KOPT-K1 (cell line): ENCODE measurements around the gene DNMT3L.
"Not testable (repeated sequence)": the region's sequence is repeated elsewhere in the genome, so short reads cannot be mapped to it uniquely, and the experiment has no call there.

Source experiments
- H3K27ac ChIP-seq: fragments of 200-600 bp; sonication (generic); 2 replicates; pipeline ENCODE4 v1.5.1; 2016; ENCODE audit warnings: antibody characterized with exemption, mild to moderate bottlenecking, low read depth, low read length; ENCODE audit not compliant: poor library complexity, severe bottlenecking
- H3K36me3 ChIP-seq: fragments of 200-600 bp; sonication (generic); 2 replicates; pipeline ENCODE4 v1.5.1; 2017; ENCODE audit warnings: antibody characterized with exemption, mild to moderate bottlenecking, low read length, moderate library complexity; ENCODE audit not compliant: insufficient read depth
- H3K9me3 ChIP-seq: fragments of 200-600 bp; sonication (generic); 2 replicates; pipeline ENCODE4 v1.5.1; 2017; ENCODE audit warnings: antibody characterized with exemption, low read length, mild to moderate bottlenecking; ENCODE audit not compliant: insufficient read depth, poor library complexity, severe bottlenecking

DNMT3L gene

DNA sequence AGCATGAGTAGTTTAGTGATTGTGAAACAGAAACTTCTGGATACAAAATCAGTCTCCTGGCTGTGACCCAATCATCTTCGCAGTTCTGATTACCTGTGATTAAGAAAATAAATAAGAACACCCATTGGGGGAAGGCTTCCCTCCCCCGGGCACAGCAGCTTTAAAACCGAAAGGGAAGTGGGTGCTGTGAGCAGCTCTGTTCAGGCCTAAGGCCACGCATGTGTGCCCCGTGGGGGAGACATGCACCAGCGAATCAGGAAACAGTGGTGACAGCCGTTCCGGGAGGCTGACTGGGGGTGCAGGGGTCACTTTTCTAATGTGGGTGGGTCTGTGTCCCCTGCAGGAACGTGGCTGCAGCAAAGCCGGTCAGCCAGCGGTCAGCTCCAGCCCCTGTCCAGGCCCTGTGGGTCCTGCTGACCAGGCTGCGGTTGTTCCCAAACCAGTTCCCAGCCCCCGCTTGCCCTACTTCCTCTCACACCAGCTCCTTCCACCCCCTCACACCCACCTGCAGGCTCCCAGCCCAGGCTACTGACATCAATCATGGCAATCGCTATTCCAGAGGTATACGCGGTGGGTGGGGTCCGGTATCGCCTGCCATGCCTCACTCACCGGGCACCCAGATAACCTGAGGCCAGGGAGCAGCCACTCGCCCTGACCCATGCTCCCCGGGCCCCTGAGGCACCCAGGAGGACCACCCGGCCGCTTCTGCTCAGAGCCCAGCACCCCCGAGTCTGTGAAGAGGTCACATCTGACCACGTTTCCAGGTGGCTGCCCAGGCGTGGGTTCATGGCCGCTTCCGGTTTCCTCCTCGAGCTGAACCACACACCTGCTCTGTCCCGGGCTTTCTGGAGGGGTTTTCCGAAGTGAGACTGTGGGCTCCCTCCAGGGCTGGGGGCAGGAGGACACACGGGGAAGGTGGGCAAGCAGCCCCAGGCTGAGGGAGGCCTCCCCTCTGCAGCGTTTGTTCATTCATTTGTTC, 54.7 kb downstream of the DNMT3L start:
- H3K36me3 ChIP-seq, H3K27ac ChIP-seq, H3K9me3 ChIP-seq: not testable (repeated sequence)

DNA sequence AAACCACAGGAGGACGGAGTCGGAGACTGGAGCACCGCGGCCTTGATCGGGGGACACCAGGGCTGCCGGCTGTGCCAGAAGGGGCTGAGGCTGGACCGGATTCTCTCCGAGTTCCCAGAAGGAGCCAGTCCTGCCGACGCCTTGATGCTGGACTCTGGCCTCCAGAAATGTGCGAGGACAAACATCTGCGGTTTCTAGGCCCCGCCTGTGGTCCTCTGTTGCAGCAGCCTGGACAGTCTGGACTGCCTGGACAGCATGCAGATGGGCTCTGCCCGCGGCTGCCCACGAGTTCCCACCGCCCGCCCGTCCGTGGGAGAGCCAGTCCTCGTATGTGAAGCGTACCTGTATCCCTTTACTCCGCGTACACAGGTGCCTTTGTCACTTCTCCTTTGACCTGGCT, 55.5 kb downstream of the DNMT3L start:
- not testable (repeated sequence) for H3K36me3 ChIP-seq, H3K27ac ChIP-seq, H3K9me3 ChIP-seq

DNA sequence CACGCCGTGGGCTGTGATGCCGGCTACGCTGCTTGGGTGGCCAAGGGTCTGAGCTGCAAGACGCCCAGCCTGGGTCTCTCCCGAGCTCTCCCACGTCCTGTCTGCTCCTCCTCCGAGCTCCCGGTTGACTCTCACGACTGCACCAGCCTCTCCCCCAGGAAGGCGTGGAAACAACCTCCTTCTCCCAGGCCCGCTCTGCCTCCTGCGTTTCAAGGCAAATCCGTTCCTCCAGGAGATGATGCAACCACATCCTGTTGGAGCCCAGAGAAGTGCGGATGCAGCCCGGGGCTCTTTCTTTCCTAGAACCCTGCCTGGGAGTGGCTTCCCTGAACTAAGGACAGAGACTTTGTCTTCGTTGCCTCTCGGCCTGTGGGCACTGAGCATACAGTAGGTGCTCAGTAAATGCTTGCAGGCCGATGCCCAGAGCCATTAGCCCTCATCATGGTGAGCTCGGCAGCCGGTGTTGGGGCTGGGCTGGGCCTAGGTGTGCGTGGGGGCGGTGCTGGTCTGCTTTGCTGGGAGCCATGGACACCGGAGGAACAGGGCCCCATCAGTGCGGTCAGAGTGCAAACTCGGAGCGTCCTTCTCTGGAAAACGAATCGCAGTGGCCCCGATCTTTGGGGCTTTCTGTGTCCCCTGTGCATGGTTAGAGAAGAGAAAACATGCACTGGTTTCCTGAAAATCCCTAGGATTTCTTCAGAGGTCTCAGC, 59.0 kb downstream of the DNMT3L start:
- H3K36me3 ChIP-seq, H3K27ac ChIP-seq: not testable (repeated sequence)

DNA sequence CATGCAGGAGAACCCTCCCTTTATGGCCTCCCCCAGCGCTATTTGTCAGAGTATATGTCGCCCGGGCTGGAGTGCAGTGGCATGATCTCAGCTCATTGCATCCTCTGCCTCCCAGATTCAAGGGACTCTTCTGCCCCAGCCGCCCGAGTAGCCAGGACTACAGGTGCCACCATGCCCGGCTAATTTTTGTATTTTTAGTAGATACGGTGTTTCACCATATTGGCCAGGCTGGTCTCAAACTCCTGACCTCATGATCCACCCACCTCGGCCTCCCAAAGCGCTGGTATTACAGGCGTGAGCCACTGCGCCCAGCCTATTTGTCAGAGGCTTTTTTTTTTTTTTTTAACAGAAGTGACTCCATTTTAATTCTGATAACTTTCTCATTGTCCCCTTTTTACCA, 61.7 kb downstream of the DNMT3L start:
- H3K9me3 ChIP-seq, H3K36me3 ChIP-seq, H3K27ac ChIP-seq: not testable (repeated sequence)

More for the DNA sequence above, 59.0 kb downstream of the DNMT3L start:
- not testable (repeated sequence) for H3K9me3 ChIP-seq

DNA sequence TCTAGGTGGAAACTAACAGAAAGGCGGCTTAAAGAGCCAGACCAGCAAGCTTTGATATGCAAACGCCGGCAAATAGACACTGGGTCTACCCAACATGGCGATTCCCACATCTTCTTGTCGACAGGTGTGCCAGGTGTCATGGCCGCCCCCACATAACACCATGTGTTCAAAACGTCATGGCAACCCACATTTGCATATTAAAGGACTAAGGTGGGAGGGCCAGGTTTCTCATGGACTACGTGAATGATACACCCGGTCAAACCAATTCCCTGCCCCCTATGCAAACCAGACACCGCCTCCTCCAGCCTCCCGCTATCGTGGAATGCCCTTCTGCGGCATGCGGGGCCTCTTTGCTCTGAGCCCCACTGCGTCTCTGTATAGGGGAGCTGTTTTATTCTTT, 62.2 kb downstream of the DNMT3L start:
- H3K9me3 ChIP-seq: no peaks in the 10 kb centered on the region
- H3K36me3 ChIP-seq: no peaks in the 10 kb centered on the region
- H3K27ac ChIP-seq: no peak overlapping the region

DNA sequence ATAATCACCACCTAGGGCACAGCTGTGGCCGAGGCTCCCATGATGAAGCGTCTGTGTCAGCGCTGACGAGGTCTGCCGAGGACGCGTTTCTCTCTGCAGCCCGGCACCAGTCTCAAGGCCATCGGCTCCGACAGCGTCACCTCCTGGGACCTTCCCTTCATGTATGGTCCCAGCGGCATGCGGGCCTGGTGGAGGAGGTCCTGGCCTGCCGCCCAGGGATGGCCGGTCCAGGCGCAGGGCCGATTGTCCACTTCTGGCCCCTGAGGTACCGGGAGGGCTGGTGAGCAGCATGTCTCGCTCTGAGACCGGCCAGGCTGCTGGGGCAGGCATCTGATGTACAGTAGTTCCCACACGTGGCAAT, 64.6 kb downstream of the DNMT3L start:
- H3K27ac ChIP-seq, H3K9me3 ChIP-seq, H3K36me3 ChIP-seq: not testable (repeated sequence)
